Stimulated activated CD4-positive, alpha-beta T cell treated with anti-CD3 and anti-CD28 coated beads, Interleukin-2, amount 100 ng/mL, for 24 hours (primary cell): ENCODE measurements around the gene ARF1.
A peak's percentile ranks its signal among the peaks of the same experiment; 100 is the strongest.

Source experiments
- DNase-seq, 2 donors: peaks; one replicate each; pipeline ENCODE4 v3.0.0-alpha.2; 2020

ARF1 gene

GRCh38 chr1:228082214-228082917, at the start of gene ARF1:
Gene ARF1, plus strand, starts transcription at chr1:228082708. Its CDS starts 14,407 bp downstream, at chr1:228097115.
- DNase-seq = peak; percentile 91 to 93

GRCh38 chr1:228033376-228033775, 49.1 kb upstream of the ARF1 start:
- DNase-seq = no peak

- no peak for DNase-seq
Measured at GRCh38 chr1:228034954-228035837, 47.3 kb upstream of the ARF1 start.

GRCh38 chr1:228035844-228036243, 46.7 kb upstream of the ARF1 start:
- no peak for DNase-seq

- DNase-seq = no peak
Measured at GRCh38 chr1:228036701-228037231, 45.7 kb upstream of the ARF1 start.

GRCh38 chr1:228037401-228038386, 44.8 kb upstream of the ARF1 start:
- DNase-seq = peak; percentile 37 to 65

- DNase-seq = peak in 1 of 2 donors; percentile 12
Measured at GRCh38 chr1:228038387-228039005, 44.0 kb upstream of the ARF1 start.

GRCh38 chr1:228039006-228039903, 43.3 kb upstream of the ARF1 start:
- DNase-seq = peak in 1 of 2 donors; percentile 7

- DNase-seq = peak in 1 of 2 donors; percentile 11
Measured at GRCh38 chr1:228039986-228040385, 42.5 kb upstream of the ARF1 start.

GRCh38 chr1:228041316-228041715, 41.2 kb upstream of the ARF1 start:
- peak in 1 of 2 donors; percentile 0 for DNase-seq

GRCh38 chr1:228042508-228042907, 40.0 kb upstream of the ARF1 start:
- no peak for DNase-seq

GRCh38 chr1:228043281-228043848, 39.1 kb upstream of the ARF1 start:
- peak in 1 of 2 donors; percentile 7 for DNase-seq

GRCh38 chr1:228044961-228045360, 37.5 kb upstream of the ARF1 start:
- DNase-seq = no peak

- DNase-seq = no peak
Measured at GRCh38 chr1:228045405-228045804, 37.1 kb upstream of the ARF1 start.

GRCh38 chr1:228045871-228046270, 36.6 kb upstream of the ARF1 start:
- no peak for DNase-seq

GRCh38 chr1:228046421-228047182, 35.9 kb upstream of the ARF1 start:
- peak in 1 of 2 donors; percentile 8 for DNase-seq

- DNase-seq = no peak
Measured at GRCh38 chr1:228047183-228047466, 35.4 kb upstream of the ARF1 start.

GRCh38 chr1:228048120-228048519, 34.4 kb upstream of the ARF1 start:
- no peak for DNase-seq

GRCh38 chr1:228048659-228049298, 33.7 kb upstream of the ARF1 start:
- DNase-seq = peak in 1 of 2 donors; percentile 9
